GM10266 (cell line): ENCODE measurements around the gene CDC5L.

Experiments
- DNase-seq: peaks from one replicate; pipeline ENCODE4 v3.0.0; 2012; ENCODE audit errors: extremely low spot score
- TF ChIP-seq, protein P1 (sequence below): IDR thresholded peaks from 2 replicates; pipeline ENCODE4 v1.5.1; 2012; ENCODE audit warnings: mild to moderate bottlenecking, low read depth; ENCODE audit not compliant: control insufficient read depth, insufficient read depth; ENCODE audit errors: missing control alignments

CDC5L gene

DNA sequence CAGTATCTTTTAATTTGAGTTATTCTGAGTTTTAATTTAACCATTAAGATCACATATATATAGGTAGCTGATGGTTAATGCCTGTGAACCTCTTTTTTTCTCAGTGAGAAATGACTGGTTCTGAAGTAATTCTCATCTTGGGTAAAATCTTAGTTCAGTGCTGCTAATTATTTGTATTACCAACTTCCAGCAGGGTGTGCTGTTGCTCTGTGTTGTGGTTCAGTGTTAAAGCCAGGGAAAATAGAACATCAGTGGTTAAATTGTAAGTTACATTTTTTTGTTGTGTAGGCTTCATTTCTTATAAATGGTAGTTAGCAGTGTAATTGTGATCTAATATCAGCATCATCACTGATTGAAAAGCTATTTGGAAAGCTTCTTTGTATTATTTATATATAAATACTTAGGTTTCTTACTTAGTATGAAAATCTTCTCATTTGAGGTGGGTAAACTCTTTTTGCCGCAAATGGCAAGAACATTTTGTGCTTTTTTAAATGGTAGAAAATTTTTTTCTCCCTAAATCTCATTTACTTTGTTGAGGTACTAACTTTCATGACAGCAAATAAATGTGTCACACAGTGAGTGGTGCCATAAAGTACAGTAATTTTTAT, 43.7 kb downstream of the CDC5L start:
- TF ChIP-seq, protein P1, sequence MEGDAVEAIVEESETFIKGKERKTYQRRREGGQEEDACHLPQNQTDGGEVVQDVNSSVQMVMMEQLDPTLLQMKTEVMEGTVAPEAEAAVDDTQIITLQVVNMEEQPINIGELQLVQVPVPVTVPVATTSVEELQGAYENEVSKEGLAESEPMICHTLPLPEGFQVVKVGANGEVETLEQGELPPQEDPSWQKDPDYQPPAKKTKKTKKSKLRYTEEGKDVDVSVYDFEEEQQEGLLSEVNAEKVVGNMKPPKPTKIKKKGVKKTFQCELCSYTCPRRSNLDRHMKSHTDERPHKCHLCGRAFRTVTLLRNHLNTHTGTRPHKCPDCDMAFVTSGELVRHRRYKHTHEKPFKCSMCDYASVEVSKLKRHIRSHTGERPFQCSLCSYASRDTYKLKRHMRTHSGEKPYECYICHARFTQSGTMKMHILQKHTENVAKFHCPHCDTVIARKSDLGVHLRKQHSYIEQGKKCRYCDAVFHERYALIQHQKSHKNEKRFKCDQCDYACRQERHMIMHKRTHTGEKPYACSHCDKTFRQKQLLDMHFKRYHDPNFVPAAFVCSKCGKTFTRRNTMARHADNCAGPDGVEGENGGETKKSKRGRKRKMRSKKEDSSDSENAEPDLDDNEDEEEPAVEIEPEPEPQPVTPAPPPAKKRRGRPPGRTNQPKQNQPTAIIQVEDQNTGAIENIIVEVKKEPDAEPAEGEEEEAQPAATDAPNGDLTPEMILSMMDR = peak; percentile 73
- DNase-seq = peak; percentile 36

DNA sequence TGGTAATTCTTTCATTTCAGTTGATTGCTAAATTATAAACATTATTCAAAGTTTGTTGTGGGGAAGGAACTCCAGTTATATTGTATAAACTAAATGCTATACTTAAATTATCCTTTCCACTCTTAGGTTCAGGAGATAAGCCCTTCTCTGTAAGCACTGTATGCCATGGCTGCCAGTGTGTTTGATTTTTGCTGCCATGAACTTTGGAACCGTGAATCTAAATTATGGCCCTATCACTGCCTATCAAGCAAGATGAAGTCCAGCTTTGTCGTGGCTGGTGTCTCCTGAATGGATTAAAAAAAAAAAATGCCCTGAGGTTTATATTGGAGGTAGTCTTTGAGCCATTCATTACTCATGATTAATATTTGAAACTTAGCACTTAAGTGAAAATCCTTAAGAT, 44.7 kb downstream of the CDC5L start:
- TF ChIP-seq, protein P1 = no peak
- DNase-seq = no peak

DNA sequence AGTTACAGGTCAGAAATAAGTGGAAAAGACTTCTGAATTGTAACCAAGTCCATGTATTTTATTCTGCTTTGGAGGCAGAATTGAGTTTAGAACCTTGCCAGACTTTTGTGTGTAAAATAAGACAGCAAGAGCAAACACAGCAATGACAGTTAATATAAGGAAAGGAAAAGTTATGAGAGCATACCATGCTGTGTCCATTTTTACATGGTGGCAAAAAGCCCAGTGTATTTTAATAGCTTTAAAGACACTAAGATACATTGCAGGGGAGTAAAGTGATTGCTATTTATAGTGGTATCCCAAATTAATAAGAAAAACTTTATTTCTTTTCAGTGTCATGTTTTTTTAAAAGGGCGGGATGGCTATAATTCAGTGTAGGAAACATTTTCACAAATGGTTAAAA, 45.2 kb downstream of the CDC5L start:
- TF ChIP-seq, protein P1 = no peak
- no peak for DNase-seq

DNA sequence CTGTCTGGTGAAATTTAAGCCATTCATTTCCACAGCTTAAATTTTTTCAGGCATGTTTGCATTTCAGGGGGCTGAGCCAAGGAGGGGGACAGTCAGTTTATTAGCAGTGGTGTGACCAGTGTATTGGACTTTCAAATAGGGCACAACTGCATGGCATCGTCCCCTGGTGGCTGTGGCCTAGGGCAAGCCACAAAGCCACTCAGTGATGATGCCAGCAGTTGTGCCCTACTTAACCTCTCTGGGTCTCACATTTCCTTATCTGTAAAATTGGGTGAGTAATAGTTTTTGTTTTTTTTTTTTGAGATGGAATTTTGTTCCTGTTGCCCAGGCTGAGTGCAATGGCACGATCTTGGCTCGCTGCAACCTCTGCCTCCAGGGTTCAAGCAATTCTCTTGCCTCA, 48.0 kb downstream of the CDC5L start:
- TF ChIP-seq, protein P1 = no peak
- DNase-seq = no peak

DNA sequence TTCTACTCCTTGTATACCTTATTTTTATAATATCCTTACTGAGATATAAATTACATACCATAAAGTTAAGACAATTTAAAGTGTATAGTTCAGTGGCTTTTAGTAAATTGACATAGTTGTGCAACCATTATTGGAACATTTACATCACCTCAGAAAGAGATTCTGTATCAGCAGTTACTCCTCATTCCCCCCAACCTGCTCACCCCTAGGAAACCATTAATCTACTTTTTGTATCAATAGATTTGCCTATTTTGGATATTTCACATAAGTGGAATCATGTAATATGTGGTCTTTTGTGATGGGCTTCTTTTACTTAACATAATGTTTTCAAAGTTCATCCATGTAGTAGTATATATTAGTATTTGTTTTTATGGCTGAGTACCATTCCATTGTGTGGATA, 51.3 kb downstream of the CDC5L start:
- TF ChIP-seq, protein P1 = no peak
- no peak for DNase-seq

DNA sequence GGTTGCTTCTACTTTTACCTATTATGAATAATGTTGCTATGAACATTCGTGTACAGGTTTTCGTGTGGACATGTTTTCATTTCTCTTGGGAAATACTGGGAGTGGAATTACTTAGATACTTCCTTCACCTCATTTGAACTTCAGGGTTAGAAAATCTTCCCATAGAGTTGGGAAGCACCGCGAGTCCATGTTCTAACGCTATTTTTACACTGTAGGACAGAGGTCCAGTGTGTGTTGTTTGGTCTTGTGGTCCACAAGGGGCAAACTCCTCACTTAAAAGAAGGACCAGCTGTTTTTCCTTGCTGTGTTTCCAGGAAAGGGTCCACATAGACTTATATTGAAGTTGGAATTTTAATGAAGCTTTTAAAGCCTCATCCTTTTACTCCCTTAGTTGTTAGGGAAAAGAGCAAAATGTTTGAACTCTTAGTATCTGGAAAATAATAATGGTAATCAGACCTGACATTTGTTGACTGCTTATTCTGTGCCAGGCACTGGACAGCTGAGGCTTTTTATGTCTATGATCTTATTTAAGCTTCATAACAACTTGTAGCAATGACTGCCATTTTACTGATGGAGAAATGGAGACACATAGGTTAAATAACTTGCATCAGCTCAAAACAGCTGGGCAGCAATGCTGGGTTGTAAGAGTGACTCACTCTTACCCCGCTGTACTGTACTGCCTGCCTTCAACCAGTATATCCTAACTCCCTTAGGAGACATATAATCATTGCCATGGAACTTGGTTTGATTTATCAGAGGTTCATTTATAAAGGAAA, 52.0 kb downstream of the CDC5L start:
- TF ChIP-seq, protein P1 = no peak
- no peak for DNase-seq
